Right kidney (tissue), 1 donor: ENCODE results near the gene DAPP1.
"Not testable (repeated sequence)": the region's sequence is repeated elsewhere in the genome, so short reads cannot be mapped to it uniquely, and the experiment has no call there.

ENCODE experiments used
- DNase-seq: peaks from one replicate; pipeline ENCODE4 v3.0.0-alpha.2; 2016

The DAPP1 gene

GRCh38 chr4:99824070-99824599, 7.5 kb downstream of the DAPP1 start:
- no peak for DNase-seq

- DNase-seq = no peak
Measured at GRCh38 chr4:99825272-99825671, 8.6 kb downstream of the DAPP1 start.

GRCh38 chr4:99826016-99826415, 9.4 kb downstream of the DAPP1 start:
- no peak for DNase-seq

- DNase-seq = no peak
Measured at GRCh38 chr4:99827454-99827853, 10.8 kb downstream of the DAPP1 start.

GRCh38 chr4:99827857-99828256, 11.2 kb downstream of the DAPP1 start:
- DNase-seq = no peak

GRCh38 chr4:99828477-99828876, 11.8 kb downstream of the DAPP1 start:
- no peak for DNase-seq

- not testable (repeated sequence) for DNase-seq
Measured at GRCh38 chr4:99830051-99830450, 13.4 kb downstream of the DAPP1 start.

GRCh38 chr4:99832321-99832720, 15.7 kb downstream of the DAPP1 start:
- DNase-seq = no peak

- no peak for DNase-seq
Measured at GRCh38 chr4:99832758-99833157, 16.1 kb downstream of the DAPP1 start.

- DNase-seq = no peak
Measured at GRCh38 chr4:99833756-99834155, 17.1 kb downstream of the DAPP1 start.

GRCh38 chr4:99834569-99834968, 17.9 kb downstream of the DAPP1 start:
- no peak for DNase-seq

GRCh38 chr4:99835942-99836341, 19.3 kb downstream of the DAPP1 start:
- no peak for DNase-seq

- DNase-seq = no peak
Measured at GRCh38 chr4:99838927-99839326, 22.3 kb downstream of the DAPP1 start.

- no peak for DNase-seq
Measured at GRCh38 chr4:99841129-99841528, 24.5 kb downstream of the DAPP1 start.

GRCh38 chr4:99843413-99843812, 26.8 kb downstream of the DAPP1 start:
- no peak for DNase-seq

- DNase-seq = no peak
Measured at GRCh38 chr4:99844048-99844447, 27.4 kb downstream of the DAPP1 start.

GRCh38 chr4:99845179-99845578, 28.6 kb downstream of the DAPP1 start:
- no peak for DNase-seq

- no peak for DNase-seq
Measured at GRCh38 chr4:99845708-99846469, 29.3 kb downstream of the DAPP1 start.

- DNase-seq = no peak
Measured at GRCh38 chr4:99846891-99847290, 30.3 kb downstream of the DAPP1 start.

- DNase-seq = no peak
Measured at GRCh38 chr4:99847362-99847976, 30.8 kb downstream of the DAPP1 start.

GRCh38 chr4:99848591-99849001, 32.0 kb downstream of the DAPP1 start:
- no peak for DNase-seq

GRCh38 chr4:99852199-99852749, 35.6 kb downstream of the DAPP1 start:
- DNase-seq = no peak

GRCh38 chr4:99853190-99853589, 36.6 kb downstream of the DAPP1 start:
- no peak for DNase-seq

GRCh38 chr4:99853999-99854398, 37.4 kb downstream of the DAPP1 start:
- DNase-seq = no peak
